ENCODE measurements around the gene DUS3L. TPM values are rescaled to one million over a fixed set of nuclear protein-coding genes. Genes with fewer than 3 reads are reported as not detected.

Gene DUS3L
- total RNA-seq, 1 experiment from 2014 or later, result 33.2 TPM

- no peak overlapping the region for H3K4me3 Mint-ChIP-seq (ENCODE audit: low read depth, unreplicated experiment)
- intact Hi-C loops (cut with micrococcal nuclease; ENCODE audit: unreplicated experiment), result no loop called here
- BruUV-seq (replicated peaks), result no TSS peak
- no peak for TF ChIP-seq CTCF (IDR thresholded peaks at IDR 0.05; ENCODE audit: unreplicated experiment)
- H3K27me3 Mint-ChIP-seq (ENCODE audit: unreplicated experiment), result no peaks in the 10 kb centered on the region
- H3K9me3 Mint-ChIP-seq (ENCODE audit: low read depth, unreplicated experiment), result no peaks in the 10 kb centered on the region
- no peak overlapping the region for H3K27ac Mint-ChIP-seq (ENCODE audit: unreplicated experiment)
- DNase-seq, result no peak
- H3K4me1 Mint-ChIP-seq (ENCODE audit: low read depth, unreplicated experiment), result no peaks in the 10 kb centered on the region
- CTCF ChIA-PET, result interaction anchor here (0.6 kb wide), 1 partner anchor 203 kb away, joined by 3 read pairs; no protein-coding TSS in a partner anchor
- H3K36me3 Mint-ChIP-seq (ENCODE audit: insufficient read depth, unreplicated experiment), result peaks cover 37% of the 10 kb centered on the region
Observed at GRCh38 chr19:5787409-5788182, 3.4 kb downstream of the DUS3L start.

- DNase-seq, result no peak
- Mint-ChIP-seq H3K4me3 (ENCODE audit: low read depth, unreplicated experiment) (no peak overlapping the region), H3K9me3 (ENCODE audit: low read depth, unreplicated experiment) (no peaks in the 10 kb centered on the region), H3K27me3 (ENCODE audit: unreplicated experiment) (no peaks in the 10 kb centered on the region), H3K4me1 (ENCODE audit: low read depth, unreplicated experiment) (no peaks in the 10 kb centered on the region), H3K27ac (ENCODE audit: unreplicated experiment) (no peak overlapping the region), H3K36me3 (ENCODE audit: insufficient read depth, unreplicated experiment) (peaks cover 37% of the 10 kb centered on the region)
- no peak for TF ChIP-seq CTCF (IDR thresholded peaks at IDR 0.05; ENCODE audit: unreplicated experiment)
- intact Hi-C loops (cut with micrococcal nuclease; ENCODE audit: unreplicated experiment), result no loop called here
- BruUV-seq (replicated peaks), result no TSS peak
- CTCF ChIA-PET, result interaction anchor here (0.6 kb wide), 1 partner anchor 204 kb away, joined by 3 read pairs; no protein-coding TSS in a partner anchor
Observed at GRCh38 chr19:5786593-5787408, 4.2 kb downstream of the DUS3L start.

GRCh38 chr19:5785423-5785822 lies 5.5 kb downstream of the DUS3L start:
- CTCF ChIA-PET, result no interaction called here
- no TSS peak for BruUV-seq (replicated peaks)
- no peaks in the 10 kb centered on the region for H3K4me1 Mint-ChIP-seq (ENCODE audit: low read depth, unreplicated experiment)
- H3K27ac Mint-ChIP-seq (ENCODE audit: unreplicated experiment), result no peak overlapping the region
- no peak overlapping the region for H3K4me3 Mint-ChIP-seq (ENCODE audit: low read depth, unreplicated experiment)
- intact Hi-C loops (cut with micrococcal nuclease; ENCODE audit: unreplicated experiment), result no loop called here
- TF ChIP-seq CTCF (IDR thresholded peaks at IDR 0.05; ENCODE audit: unreplicated experiment), result no peak
- no peak for DNase-seq
- no peaks in the 10 kb centered on the region for H3K27me3 Mint-ChIP-seq (ENCODE audit: unreplicated experiment)
- H3K9me3 Mint-ChIP-seq (ENCODE audit: low read depth, unreplicated experiment), result no peaks in the 10 kb centered on the region
- peaks cover 28% of the 10 kb centered on the region for H3K36me3 Mint-ChIP-seq (ENCODE audit: insufficient read depth, unreplicated experiment)

GRCh38 chr19:5784581-5785147 lies 6.3 kb downstream of the DUS3L start, which contains the start of gene PRR22:
Gene PRR22, minus strand, starts transcription at chr19:5784746. Its CDS starts 86 bp downstream, at chr19:5784660.
- CTCF ChIA-PET, result no interaction called here
- no peak within 1 kb of the TSS for H3K4me3 Mint-ChIP-seq (ENCODE audit: low read depth, unreplicated experiment)
- DNase-seq, result no peak
- H3K36me3 Mint-ChIP-seq (ENCODE audit: insufficient read depth, unreplicated experiment), result peaks cover 20% of the 10 kb centered on the region
- H3K4me1 Mint-ChIP-seq (ENCODE audit: low read depth, unreplicated experiment), result no peaks in the 10 kb centered on the region
- TF ChIP-seq CTCF (IDR thresholded peaks at IDR 0.05; ENCODE audit: unreplicated experiment), result no peak
- no peaks in the 10 kb centered on the region for H3K9me3 Mint-ChIP-seq (ENCODE audit: low read depth, unreplicated experiment)
- H3K27me3 Mint-ChIP-seq (ENCODE audit: unreplicated experiment), result no peaks in the 10 kb centered on the region
- BruUV-seq (replicated peaks), result no TSS peak
- H3K27ac Mint-ChIP-seq (ENCODE audit: unreplicated experiment), result no peak within 1 kb of the TSS
- intact Hi-C loops (cut with micrococcal nuclease; ENCODE audit: unreplicated experiment), result no loop called here
